Sigmoid colon (tissue), 4 donors: ENCODE data around the gene VPS54.

Experiments used
- CTCF ChIP-seq, 4 experiments: fragments of 450-650 bp in 3 of 4; fragments of 200-600 bp in 1 of 4; IDR thresholded peaks; one replicate each; pipeline ENCODE4 v1.5.1; 2016 to 2019; ENCODE audit warnings: antibody characterized with exemption in 4 of 4, mild to moderate bottlenecking in 3 of 4, moderate library complexity in 2 of 4
- EP300 ChIP-seq, 4 donors: sonication (generic); formaldehyde crosslinking; IDR thresholded peaks; one replicate each; pipeline ENCODE4 v1.6.1; 2017; ENCODE audit warnings: antibody characterized with exemption in 4 of 4
- POLR2A ChIP-seq, 2 donors: fragments of 450-650 bp; IDR thresholded peaks; one replicate each; pipeline ENCODE4 v1.6.1; 2016; ENCODE audit warnings: antibody characterized with exemption in 2 of 2, mild to moderate bottlenecking in 2 of 2, moderate library complexity in 2 of 2
- POLR2AphosphoS5 ChIP-seq, 4 donors: sonication (generic); formaldehyde crosslinking; IDR thresholded peaks; one replicate each; pipeline ENCODE4 v1.6.1; 2017; ENCODE audit warnings: antibody characterized with exemption in 4 of 4

GRCh38 chr2:64019975-64020528, 824 bp upstream of the VPS54 start:
- TF ChIP-seq CTCF (IDR thresholded peaks at IDR 0.05): no peak
- TF ChIP-seq EP300 (IDR thresholded peaks at IDR 0.05): no peak
- TF ChIP-seq POLR2A (IDR thresholded peaks at IDR 0.05): no peak
- no peak for TF ChIP-seq POLR2AphosphoS5 (IDR thresholded peaks at IDR 0.05)
